Measurements from ENCODE around the gene KDM6A. TPM values are rescaled to one million over a fixed set of nuclear protein-coding genes. Genes with fewer than 3 reads are reported as not detected.

Gene KDM6A
- total and polyA plus RNA-seq, 9 of the 15 experiments (the other 6 are each of a cell fraction or from before 2014, with no cell fraction given) = 8.4 to 34.3 (median 22.9) TPM

- TF ChIP-seq EP400 (IDR thresholded peaks at IDR 0.05) = peak; percentile 23; the same call in 1 of the 2 replicates
- peak; percentile 36 to 46; a peak in 2 of 4 replicates for TF ChIP-seq NRF1 (conservative IDR thresholded peaks at IDR 0.05 in 1 of 2, IDR thresholded peaks at IDR 0.05 in 1 of 2)
- TF ChIP-seq CCNT2 (IDR thresholded peaks at IDR 0.05; ENCODE audit: borderline replicate concordance, extremely low read depth, insufficient read length, low read depth, low read length) = peak; percentile 60
- TF ChIP-seq ZBTB40 (IDR thresholded peaks at IDR 0.05) = peak; percentile 65
- no peak for TF ChIP-seq ZBTB40 (CRISPR knock-in tag; IDR thresholded peaks at IDR 0.05)
- peak; percentile 28; the same call in 1 of the 2 replicates for TF ChIP-seq PHF8 (IDR thresholded peaks at IDR 0.05; ENCODE audit: borderline replicate concordance, low read length)
- no peak for TF ChIP-seq RNF2 (IDR thresholded peaks at IDR 0.05)
- no peak for TF ChIP-seq NR1H2 (CRISPR knock-in tag; IDR thresholded peaks at IDR 0.05)
- peak; percentile 7; the same call in 1 of the 2 replicates for TF ChIP-seq TFAP4 (CRISPR knock-in tag; IDR thresholded peaks at IDR 0.05; ENCODE audit: borderline replicate concordance)
- TF ChIP-seq ATF7 (IDR thresholded peaks at IDR 0.05) = peak; percentile 79
- TF ChIP-seq SP2 (IDR thresholded peaks at IDR 0.05; ENCODE audit: extremely low read depth, low read depth, low read length, poor library complexity, severe bottlenecking) = peak; percentile 60
- no peak for TF ChIP-seq HDGF (IDR thresholded peaks at IDR 0.05)
- TF ChIP-seq ILK (tag; IDR thresholded peaks at IDR 0.05; ENCODE audit: borderline replicate concordance, low read depth) = no peak
- TF ChIP-seq CTBP1 (IDR thresholded peaks at IDR 0.05; ENCODE audit: borderline replicate concordance) = no peak
- TF ChIP-seq MNT (conservative IDR thresholded peaks at IDR 0.05) = peak; percentile 85 to 92
- no peak for TF ChIP-seq BDP1 (IDR thresholded peaks at IDR 0.05; ENCODE audit: insufficient read depth, insufficient read length)
Observed at GRCh38 chrX:44872821-44873414, at the start of gene KDM6A (continued).
